ENCODE results near the gene RAI14. TPM values are rescaled to one million over a fixed set of nuclear protein-coding genes. Genes with fewer than 3 reads are reported as not detected.

Gene RAI14
- 169 TPM for total RNA-seq (ENCODE audit: insufficient read depth, low replicate concordance)

DNA sequence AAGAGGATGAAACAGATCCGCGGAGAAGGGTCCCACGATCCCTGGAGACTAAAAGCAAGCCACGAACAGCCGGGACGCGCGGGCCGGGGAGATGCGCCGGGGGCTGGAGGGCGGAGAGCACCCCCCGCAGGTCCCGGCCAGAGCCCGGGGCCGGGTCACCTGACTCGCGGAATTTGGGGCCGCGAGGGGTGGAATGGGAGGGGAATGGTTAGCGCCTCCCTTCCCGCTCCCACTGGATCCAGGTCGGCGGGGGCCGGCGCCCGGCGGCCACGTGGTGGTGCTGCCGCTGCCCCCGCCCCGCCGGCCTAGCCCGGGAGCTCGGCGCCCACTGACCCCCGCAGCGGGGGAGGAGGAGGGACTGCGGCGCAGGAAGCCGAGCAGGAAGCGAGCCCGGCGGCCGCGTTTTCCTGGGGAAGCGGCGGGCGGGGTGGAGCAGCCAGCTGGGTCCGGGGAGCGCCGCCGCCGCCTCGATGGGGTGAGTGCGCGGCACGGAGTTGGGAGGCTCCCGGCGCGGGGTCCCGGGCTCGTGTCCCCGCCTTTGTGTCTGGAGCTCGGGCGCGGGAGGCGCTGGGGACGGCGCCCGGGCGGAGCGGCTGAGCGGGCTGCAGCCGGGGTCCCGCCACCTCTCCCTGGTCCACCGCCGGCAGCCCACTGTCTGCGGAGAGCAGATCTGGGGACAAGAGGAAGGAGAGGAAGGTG is at the start of gene RAI14:
Gene RAI14, plus strand, starts transcription at position 328 of the 699 bp plus-strand sequence. CDS start 30,592 bp downstream, outside the sequence.
- DNase-seq (ENCODE audit: low spot score): peak; percentile 91

DNA sequence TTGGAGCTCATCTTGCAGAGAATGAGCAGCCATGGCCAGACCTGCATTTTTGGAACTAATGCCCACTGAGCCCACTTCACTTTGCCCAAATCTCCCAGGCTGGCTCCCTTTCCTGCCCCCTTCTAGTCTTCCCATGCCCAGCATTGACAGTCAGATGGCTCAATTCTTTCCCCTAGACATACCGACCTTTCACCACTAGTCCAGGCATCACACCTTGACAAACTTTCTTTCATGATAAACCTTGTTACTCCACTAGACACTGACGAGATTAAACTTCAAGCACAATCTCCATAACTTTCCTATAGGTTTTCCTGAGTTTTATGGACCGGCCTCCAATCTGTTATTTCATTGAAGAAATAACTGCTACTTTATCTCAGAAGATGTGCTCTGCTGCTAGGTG is 47.8 kb upstream of the RAI14 start:
- DNase-seq (ENCODE audit: low spot score): no peak

DNA sequence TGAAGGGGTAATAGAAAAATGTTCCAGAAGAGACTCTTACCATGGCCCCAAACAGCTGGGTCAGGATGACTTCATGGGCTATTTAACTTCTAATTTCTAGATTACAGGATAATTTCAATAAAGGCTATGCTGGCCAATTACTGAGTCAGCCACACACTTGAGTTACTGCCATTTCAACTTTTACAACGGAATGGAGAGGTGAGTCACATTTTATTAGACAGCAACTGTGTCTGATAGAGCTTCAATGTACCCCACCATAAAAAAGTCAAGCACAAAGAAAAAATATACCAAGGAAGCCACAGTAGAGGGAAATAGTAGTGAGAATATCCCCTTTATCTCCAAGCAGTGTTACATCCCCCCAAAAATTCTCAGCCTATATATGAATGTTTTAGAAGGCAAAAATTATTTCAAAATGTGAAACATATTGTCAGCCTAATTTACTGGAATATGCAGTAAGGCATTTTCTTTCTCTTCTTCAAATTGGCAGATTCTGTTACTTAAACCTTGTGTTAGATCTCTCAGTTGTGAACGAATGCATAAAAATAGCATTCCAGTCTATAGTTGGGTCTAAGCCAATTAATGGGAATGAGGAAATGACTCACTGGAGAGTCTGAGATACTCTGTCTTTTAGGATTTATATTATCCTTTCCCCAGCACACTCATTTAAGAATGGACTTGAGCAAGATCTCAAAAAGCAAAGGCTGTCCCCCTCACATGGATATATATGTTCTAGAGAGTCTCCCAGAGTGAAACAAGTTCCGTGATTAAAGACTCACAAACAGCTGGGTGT is 47.1 kb upstream of the RAI14 start:
- peak; percentile 90 for DNase-seq (ENCODE audit: low spot score)

DNA sequence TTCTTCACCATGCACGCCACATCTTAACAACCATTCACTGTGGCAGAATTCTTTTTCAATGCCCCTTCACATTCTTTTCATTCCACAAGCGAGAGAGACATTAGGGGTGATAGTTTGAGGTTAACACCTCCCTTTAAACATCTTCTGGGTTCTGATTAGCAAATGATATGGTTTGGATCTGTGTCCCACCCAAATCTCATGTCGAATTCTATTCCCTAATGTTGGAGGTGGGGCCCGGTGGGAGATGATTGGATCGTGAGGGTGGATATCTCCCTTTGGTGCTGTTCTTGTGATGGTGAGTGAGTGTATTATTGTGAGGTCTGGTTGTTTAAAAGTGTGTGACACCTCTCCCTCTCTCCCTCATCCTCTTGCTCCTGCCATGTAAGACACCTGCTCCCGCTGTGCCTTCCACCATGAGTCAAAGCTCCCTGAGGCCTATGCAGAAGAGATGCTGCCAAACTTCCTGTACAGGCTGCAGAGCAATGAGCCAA is 46.1 kb upstream of the RAI14 start:
- no peak for DNase-seq (ENCODE audit: low spot score)

DNA sequence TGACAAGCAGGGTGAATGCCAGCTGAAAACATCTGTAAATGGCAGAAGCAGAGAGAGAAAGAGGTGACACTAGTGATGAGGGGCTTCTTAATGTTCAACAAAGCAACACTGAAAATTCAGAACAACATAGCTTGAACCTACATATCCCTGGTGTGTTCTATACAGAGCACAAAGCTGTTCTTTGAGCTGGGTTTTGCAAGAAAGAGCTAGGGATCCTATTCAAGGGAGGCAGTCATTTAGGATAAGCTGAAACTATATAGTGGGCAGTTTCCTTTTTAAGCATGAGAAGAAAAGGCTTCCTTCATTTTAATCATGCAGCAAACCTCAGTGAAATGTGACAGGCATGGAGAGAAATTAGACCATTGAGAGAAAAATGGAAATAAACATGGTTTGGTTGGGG is 45.6 kb upstream of the RAI14 start:
- DNase-seq (ENCODE audit: low spot score): no peak

DNA sequence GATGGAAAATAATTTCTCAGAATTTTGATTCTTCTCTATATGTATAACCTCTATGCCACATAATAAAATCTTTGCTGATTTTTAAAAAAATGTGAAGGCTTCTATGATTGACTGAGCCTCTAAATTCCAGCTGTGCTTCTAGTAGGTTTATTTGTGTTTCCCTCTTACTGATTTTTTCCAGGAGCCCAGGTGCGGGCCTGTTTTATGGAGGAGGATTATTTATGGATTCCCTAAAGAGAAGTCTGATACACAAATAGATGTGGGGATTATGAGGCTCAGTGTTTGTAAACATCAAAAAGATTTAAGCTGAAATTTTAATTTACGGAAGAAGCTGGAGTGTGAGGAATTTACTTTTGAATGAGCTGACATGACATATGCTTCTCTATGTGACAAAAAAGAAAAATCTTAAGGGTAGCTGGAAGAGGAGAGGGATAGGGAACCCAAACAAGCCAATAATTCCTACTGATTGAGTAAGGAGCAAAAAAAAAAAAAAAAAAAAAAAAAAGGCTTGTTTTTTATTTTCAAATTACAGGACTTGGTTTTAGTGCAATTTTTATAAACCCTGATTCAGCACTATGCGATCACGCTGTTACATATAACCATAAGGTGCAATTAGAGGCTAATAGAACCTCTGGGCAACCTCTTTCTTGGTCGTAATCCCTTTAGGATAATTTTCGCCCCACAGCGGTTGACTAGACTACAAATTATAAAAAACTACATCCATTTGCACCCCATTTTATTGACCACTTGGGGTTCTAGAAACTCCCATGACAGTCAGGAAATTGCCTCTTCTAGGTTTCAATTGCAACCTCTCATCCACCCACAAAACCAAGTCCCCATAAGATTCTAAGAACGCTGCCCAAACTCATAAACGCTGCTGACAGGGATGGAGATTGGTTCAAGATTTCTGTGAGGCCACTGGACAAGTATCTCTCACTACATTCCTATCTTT is 44.4 kb upstream of the RAI14 start:
- DNase-seq (ENCODE audit: low spot score): no peak

DNA sequence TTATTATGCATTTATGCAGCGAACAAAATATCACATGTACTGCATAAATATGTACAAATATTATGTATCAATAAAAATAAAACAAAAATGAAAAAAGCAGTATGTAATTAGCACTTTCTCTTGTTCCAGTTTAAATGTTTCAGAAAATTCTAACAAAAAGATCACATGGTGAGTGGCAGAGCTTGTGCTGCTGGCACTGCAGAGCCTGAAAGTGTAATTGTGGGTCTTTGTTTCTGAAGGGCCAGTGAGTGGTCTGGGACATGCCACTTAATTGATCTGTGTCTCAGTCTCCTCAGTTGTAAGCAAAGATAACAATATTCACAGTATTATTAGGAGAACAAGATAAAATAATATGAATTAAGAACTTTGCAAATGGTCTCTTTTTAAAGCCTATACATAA is 39.5 kb upstream of the RAI14 start:
- no peak for DNase-seq (ENCODE audit: low spot score)

DNA sequence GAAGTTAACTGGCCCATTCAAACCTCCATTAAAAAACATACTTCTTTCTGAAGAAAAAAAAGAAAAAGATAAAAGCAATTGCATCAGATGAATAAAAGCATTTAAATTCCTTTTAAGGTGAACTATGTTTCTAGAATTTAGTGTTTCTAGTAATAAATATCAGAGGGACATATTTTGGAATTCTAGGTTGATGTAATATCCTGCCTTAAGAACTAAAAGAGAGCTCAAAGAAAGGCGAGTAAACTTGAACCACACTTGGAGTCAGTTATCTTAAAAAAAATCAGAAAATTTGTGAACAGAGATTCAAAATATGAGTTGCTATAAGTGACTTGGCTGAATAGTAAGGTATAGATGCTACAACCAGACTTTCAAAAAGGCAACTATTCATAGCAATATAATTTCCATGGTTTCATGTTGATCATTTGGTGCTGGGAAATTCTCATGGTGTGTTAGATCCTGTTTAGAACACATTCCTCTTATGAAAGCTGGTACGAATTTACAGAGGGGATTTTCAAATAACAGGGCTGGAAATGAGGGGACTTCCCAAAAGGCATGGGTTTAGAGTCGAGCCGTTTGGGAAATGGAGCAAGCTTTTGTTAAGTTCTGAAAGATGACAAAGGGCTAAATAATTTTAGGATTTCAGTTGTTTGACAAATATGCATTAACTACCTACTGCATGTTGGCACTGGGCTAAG is 37.6 kb upstream of the RAI14 start:
- DNase-seq (ENCODE audit: low spot score): no peak

DNA sequence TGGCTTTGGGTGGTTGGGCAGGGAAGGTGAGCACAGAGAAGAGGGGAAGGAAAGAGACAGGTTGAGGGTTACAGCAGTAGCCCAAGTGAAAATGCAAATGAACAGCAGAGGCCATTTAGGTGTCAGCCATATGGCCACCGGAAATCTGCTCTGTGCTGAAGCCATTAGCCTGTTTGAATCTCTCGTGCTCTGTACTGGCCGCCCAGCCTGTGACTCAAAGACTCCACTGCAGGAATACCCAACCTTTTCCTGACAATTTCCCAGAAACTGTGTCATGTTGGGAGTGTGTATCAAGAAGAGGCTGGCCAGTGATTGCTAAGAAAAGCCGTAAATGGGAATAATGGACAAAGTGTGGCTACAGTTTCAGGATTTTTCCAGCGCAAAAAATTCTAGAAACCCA is 35.9 kb upstream of the RAI14 start:
- no peak for DNase-seq (ENCODE audit: low spot score)

DNA sequence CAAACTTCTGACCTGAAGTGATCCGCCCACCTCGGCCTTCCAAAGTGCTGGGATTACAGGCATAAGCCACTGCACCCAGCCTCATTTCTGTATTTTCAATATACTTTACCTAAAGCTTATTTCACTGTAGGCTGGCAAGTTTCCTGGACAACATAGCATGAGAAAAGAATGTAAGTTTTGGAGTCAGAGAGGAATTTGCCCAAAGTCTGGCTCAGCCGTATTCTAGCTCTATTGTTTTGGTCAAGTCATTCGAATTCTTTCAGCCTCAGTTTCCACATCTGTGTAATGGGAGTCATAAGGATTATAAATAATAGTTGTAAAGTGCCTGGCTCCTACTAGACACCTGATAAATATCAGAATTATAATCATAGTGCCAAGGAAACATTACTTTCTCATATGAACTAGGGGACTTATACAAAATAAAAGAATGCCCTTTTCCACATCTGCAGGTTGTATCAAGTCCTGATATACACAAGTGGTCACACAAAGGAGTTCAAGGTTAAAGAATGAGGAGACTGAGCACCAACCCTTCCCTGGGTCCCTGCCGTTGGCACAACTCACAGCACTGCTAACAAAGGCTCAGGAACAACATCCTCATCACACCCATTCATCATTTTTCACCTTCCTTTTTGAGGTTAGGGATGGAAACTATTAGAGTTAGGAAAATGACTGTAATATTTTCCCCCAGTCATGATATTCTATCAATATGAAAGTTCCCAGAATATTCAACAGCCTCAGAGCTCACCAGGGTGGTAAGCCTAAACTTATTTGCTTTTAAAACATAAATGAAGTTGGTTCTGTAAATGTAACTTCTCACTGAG is 34.6 kb upstream of the RAI14 start:
- peak; percentile 52 for DNase-seq (ENCODE audit: low spot score)

DNA sequence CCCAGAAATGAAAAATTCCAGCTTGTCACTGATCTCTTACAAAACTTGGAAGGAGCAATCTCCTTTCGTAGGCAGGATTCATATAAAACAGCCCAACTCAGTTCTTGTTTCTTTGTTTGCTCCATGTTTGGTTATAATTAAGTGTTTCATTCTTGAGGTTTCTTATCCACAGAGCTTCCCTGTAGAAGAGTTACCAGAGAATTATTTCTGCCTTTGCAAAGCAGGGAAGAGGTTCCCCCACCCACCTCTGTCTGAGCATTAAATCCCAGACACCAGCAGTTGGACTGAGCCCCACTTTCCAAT is 34.1 kb upstream of the RAI14 start:
- DNase-seq (ENCODE audit: low spot score): peak; percentile 76

DNA sequence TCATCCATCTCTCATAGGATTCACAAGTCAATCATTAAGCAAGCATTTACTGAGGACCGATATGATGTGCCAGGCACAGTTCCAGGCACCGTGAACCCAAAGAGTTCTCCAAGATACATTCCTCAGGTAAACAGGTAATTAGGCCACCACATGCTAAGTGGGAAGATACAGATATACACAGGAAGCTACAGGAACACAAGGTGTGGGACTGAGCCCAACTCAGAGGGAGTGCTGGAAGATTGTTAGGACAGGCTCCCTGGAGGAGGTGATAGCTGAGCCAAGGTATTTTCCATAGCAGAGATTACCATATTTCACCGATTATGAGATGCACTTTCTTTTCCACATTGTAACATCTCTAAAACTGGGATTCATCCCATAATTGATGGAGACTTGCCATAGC is 31.4 kb upstream of the RAI14 start:
- DNase-seq (ENCODE audit: low spot score): no peak

DNA sequence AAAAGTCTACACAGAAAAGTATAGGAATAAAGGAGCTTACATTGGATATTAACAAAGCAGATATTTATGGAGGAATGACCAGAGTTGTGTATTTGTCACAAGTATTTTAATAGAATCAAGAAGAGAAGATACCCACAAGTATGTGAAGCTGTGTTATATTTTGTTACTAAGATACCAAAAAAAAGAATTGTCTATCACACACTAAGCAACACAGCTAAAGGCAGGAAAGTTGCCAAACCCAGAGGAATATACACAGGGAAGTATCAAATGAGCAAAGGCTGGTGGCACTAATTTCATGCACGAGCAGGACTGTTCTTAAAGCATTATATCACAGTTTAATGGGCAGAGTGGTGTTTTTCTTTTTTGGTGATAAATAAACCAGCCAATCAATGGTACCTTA is 30.9 kb upstream of the RAI14 start:
- DNase-seq (ENCODE audit: low spot score): no peak

DNA sequence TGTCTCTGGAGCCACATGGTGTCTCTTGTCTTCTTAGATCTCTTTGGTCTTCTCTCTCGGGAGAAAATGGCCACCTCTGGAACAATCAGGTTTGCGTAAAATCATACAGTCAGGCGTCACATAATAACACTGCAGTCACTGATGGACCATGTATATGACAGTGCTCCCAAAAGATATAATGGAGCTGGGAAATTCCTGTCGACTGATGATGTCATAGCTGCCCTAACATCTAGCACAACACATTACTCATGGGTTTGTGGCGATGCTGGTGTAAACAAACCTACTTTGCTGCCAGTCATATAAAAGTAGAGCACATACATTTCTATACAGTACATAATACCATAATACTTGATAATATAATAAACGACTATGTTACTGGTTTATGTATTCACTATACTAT is 30.1 kb upstream of the RAI14 start:
- DNase-seq (ENCODE audit: low spot score): no peak

DNA sequence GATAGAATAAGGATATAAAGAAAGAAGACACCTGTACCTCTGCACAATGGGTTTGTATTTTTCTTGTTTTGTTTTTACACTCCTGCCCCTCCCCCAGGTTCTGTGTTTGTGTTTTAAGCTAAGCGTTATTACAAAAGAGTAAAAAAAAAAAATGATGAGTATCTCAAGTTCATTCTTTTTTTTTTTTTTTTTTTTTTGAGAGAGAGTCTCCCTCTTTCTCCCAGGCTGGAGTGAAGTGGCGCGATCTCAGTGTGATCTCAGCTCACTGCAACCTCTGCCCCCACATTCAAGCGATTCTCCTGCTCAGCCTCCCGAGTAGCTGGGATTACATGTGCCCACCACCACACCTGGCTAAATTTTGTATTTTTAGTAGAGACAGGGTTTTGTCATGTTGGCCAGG is 29.4 kb upstream of the RAI14 start:
- no peak for DNase-seq (ENCODE audit: low spot score)

DNA sequence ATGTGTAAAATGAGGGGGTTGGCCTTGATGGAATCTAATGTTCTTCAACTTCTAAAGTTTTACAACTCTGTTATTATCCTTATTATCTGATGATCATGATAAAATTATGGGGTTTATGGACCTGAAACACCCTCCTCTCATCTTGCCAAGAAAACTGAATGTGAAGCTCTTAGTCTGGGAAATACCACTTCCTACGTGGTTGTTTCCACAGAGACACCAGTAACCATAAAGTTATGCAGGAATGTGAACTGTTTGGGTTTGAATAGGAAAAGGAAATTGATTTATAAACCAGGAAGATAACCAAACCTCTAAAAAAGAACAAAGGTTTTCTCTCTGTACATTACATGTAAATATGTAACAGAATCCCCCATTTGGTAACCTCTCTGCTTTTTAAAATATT is 28.3 kb upstream of the RAI14 start:
- no peak for DNase-seq (ENCODE audit: low spot score)

DNA sequence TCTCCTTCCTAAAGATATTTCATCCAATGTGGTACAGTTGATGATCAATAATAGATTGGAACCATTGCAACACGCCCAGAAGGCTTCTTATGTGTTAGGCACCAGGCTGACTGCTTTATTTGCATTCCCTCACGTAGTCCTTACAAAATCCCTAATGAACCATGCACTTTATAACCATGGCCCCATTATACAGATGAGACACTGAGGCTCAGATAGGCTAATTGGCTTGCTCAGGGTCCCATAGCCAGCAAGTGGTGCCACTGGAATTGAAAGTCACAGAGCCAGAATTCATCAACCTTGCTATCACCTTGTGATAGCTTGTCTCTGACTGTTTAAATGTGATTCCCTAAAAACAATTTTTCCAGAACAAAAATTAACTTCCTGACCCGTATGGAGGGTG is 27.8 kb upstream of the RAI14 start:
- no peak for DNase-seq (ENCODE audit: low spot score)

DNA sequence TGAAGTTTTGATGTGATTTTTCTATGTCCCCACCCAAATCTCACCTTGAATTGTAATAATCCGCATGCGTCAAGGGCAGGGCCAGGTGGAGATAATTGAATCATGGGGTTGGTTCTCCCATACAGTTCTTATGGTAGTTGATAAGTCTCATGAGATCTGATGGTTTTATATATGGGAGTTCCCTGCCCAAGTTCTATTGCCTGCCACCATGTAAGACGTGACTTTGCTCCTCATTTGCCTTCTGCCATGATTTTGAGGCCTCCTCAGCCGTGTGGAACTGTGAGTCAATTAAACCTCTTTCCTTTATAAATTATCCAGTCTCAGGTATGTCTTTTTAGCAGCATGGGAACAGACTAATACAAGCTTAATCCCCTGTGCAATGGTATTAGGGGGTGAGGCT is 25.5 kb upstream of the RAI14 start:
- DNase-seq (ENCODE audit: low spot score): no peak

DNA sequence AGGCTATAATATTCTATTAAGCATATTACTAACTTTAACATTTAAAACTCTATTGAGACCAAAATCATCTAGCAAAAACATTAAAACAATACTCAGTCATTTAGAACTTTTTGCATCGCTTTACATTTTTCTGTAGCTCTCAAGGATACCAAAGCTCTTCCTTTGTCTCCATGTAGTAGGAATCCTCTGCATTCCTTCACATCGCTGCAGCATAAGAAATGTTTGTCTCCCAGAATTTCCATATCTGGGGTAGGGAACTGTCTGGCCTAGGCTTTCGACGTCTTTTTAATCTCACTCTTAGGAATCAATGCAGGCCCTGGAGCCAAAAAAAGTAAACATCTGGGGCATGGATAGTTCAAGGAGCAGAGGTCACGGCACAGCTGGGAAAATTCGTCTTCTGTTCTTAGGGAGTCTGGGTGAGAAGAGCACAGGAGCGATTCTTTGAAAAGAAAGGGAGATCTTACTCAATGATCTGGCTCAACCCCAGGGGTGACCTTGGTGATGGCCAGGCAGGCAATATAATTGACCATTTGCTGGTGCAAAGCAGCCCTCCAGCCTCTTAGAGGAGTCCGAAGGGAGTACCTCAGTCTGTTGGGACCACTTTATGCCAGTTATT is 23.2 kb upstream of the RAI14 start:
- no peak for DNase-seq (ENCODE audit: low spot score)
